ENCODE results near the gene TICAM2. TPM values are rescaled to one million over a fixed set of nuclear protein-coding genes. Genes with fewer than 3 reads are reported as not detected.

Gene TICAM2
- total and polyA plus RNA-seq, 9 of the 15 experiments (the other 6 are each of a cell fraction or from before 2014, with no cell fraction given) = 0.15 to 1.8 (median 0.98) TPM

GRCh38 chr5:115601701-115602590, at the start of gene TICAM2 (continued):
- TF ChIP-seq NONO (IDR thresholded peaks at IDR 0.05; ENCODE audit: low read depth in 2 of 2, low read length in 1 of 2) (0 out of 4 replicates have a peak, but pooled peaks of 1 of the 2 experiments have one; percentile 7), SIX5 (IDR thresholded peaks at IDR 0.05; ENCODE audit: borderline replicate concordance in 1 of 2, insufficient read depth in 1 of 2, low read depth in 1 of 2, low read length in 2 of 2) (no peak), GATA2 (CRISPR knock-in tag; IDR thresholded peaks at IDR 0.05) (no peak), ARID4B (CRISPR knock-in tag; IDR thresholded peaks at IDR 0.05) (0 out of 2 replicates have a peak, but pooled peaks have one; percentile 43), NFATC3 (IDR thresholded peaks at IDR 0.05) (no peak), ZBTB33 (CRISPR knock-in tag; IDR thresholded peaks at IDR 0.05) (peak; percentile 55; the same call in 1 of the 2 replicates), CXXC5 (CRISPR knock-in tag; IDR thresholded peaks at IDR 0.05) (peak; percentile 45; the same call in 1 of the 2 replicates)
- TF ChIP-seq, protein P1, sequence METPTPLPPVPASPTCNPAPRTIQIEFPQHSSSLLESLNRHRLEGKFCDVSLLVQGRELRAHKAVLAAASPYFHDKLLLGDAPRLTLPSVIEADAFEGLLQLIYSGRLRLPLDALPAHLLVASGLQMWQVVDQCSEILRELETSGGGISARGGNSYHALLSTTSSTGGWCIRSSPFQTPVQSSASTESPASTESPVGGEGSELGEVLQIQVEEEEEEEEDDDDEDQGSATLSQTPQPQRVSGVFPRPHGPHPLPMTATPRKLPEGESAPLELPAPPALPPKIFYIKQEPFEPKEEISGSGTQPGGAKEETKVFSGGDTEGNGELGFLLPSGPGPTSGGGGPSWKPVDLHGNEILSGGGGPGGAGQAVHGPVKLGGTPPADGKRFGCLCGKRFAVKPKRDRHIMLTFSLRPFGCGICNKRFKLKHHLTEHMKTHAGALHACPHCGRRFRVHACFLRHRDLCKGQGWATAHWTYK (CRISPR knock-in tag; IDR thresholded peaks at IDR 0.05) = peak; percentile 25; the same call in 1 of the 2 replicates
